ENCODE measurements around the gene PNLIP.

PNLIP gene

DNA sequence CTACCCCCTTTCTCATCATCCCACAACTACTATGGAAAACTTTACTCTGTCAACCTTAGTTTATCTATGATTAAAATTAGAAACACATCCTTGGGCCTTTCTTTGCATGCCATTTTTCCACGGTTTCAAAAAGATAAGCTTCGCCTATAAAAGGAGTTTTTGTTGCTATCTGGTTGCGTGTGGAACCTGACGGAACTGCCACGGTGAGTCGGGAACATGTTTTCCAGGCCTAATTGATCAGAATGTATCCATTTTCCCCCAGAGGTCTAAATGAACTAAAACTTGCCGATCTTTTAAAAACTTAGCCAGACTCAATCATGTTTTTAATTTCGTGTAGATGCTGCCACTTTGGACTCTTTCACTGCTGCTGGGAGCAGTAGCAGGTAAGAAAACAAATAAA is at the start of gene PNLIP:
Gene PNLIP, plus strand, starts transcription at position 176 of the 400 bp plus-strand sequence. Its CDS starts 162 bp downstream, at position 338.
- no peak for DNase-seq

DNA sequence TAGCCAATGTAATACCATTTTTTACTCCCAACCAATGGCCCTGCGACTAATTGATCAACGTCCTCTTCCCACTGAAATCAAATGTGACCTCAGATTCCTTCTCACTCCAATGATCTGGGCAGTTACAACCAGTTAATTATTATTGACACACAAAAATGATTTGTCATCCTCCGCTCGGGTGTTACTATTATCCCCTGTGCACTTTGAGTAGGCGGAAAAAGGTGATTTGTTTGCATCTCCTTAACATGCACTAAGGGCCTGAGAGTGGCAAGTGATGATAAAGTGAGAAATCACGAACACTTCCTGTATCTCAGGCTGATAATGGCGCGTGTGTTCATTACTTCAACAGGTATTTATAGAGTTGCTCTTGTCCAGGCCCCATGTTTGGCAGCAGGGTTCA is 40.9 kb upstream of the PNLIP start:
- DNase-seq: no peak

DNA sequence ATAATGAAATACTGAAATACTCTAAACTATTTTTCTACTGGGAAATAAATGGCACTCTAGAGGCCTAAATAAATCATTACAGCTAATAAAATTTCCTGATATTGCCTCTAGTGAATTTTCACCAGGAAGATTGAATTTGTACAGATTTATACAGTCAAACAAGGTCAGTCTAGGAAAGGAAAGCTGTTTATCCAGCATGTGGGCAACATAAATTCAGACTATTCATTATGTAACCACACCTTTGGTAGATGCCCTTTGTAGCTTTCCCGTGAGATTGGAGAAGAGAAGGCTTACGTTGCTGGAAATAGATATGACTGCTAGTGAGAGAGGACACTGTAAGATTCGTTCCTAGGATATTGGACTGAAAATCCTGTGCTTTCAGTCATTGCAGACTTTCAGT is 35.2 kb upstream of the PNLIP start:
- DNase-seq: no peak

DNA sequence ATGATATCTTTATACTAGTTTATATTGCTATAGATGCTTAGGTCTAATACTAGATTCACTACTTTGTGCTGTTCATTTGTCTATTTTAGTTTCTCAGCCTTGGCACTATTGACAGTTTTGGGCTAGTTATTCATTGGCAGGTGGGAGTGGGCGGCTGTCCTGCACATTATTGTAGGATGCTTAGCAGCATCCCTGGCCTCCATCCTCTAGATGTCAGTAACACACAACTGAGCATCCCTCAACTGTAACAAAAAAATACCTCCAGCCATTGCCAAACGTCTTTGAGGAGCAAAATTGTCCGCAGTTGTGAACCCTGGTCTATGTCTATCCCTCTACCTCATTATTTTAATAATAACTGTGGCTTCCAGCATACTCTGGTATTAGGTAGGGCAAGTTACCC is 34.4 kb upstream of the PNLIP start:
- no peak for DNase-seq

DNA sequence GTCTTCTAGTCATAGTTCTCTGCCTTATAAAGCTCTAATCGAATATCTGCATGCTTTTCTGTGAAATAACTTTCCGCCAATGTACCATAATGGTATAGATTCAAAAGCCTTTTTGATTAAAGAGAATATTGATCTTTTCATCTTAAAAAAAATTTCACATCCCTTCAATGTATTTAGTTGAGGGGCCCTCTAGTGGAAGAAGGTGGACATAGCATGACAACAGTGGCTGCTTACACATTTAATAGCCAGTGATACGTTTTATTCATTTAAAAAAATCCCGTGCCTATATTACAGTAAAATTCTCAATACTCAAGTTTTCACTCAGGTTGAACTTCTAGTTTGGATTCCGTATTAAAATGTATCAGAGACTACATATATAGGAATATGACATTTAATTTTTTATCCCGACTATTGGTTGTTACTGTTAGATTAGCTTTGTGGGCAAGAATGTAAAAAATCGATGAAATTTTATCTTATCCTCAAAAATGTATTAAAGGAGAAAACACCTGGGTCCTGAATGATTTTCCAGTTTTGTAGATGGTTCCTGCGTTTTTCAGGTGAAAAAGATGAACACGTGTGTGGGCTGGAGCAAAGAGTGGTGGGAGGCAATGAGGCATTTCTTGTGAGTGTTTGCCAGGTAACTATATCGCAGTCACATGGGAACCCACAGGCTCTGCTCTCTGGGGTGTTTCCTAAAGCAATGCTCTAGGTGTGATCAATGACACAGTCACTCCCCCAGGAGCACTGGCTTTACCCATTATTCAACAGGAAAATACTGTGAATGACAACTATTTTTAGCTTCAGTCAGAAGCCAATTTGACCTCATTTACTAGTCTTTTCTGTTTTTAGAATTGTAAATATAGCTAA is 24.1 kb upstream of the PNLIP start:
- DNase-seq: no peak

DNA sequence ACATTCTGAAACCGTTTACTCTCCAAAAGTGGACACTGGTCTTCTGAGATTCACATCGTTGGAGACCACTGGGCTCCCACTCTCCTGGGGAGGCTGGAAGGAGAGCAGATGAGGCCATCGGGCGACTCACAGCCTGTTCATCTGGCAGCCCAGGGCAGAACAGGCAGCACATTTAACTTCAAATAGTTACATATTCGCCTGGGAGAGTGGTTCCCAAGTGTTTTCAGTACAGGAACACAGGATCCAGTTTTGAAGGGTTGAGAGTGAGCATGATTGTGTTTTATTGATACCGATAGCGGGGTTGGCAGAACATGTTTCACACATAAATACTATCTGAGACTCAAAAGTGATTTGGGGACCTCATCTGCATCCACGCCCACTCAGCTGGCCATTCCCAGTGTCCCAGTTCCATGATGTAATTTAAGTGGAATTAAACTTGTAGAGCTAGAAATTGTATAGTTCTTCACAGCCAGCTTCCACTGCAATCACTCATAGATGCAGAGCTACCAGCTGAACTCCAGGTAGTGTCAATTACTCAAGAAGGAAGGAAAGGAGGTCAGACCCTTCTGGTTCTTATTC is 22.8 kb upstream of the PNLIP start:
- DNase-seq: no peak

DNA sequence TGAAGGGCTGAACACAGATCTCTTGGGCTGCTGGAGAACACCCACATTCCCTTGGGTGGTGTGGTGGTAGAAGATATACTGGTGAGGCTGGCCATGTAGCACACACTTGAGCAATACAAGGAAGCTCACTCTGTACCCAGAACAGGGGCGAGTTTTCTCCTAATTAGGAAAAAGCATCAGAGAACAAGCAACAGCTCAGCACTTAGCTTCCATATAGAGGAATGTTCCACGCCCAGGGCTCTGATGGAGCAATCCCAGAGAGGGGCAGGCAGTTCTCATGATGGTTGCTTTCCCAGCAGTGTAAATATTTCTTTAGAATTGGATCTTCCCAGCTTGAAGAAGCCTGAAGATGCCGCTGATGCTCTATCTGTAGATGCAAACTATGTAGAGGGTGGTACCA is 21.0 kb upstream of the PNLIP start:
- DNase-seq: no peak

DNA sequence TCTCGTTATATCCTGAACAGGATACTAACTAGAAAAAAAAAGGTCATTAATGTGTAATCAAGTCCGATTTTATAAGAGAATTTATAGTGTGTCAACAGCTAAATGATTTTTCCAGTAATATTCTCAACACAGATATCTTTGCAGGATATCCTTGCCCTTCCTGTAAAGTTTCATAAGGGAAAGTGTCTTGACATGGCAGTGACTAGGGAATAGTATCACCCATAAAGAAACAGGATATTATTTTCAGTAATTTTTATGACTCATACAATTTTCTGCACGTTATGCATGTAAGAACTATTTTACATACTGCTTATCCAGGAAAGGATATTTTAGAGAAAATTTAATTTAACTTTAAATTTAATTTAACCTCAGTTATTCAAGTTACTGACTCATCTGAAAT is 19.5 kb upstream of the PNLIP start:
- no peak for DNase-seq

DNA sequence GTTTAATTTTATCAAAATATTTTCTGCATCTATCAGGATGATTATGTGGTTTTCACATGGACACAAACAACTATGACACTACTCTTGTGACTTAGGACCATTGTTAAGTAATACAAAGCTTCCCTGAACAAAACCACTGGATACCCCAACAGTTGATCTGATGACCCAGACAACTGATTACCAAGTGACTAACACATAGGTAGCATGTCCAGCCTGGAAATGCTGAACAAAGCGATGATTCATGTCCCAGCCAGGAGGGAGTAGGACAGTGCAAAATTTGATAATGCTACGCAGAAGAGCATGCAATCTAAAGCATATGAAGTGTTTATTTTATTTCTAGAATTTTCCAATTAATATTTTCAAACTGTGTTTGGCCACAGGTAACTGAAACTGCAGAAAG is 8.9 kb upstream of the PNLIP start:
- DNase-seq: no peak

DNA sequence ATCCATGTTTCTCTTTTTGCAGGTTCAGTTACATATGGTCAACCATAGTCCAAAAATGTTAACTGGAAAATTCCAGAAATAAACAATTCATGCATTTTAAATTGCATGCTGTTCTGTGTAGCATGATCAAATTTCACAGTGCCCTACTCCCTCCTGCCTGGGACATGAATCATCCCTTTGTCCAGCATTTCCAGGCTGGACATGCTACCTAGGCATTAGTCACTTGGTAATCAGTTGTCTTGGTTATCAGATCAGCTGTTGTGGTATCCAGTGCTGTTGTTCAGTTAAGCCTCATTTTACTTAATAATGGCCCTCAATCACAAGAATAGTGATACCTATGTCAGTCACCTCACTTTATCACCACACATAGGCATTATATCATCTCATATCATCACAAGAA is 7.3 kb upstream of the PNLIP start:
- DNase-seq: no peak

DNA sequence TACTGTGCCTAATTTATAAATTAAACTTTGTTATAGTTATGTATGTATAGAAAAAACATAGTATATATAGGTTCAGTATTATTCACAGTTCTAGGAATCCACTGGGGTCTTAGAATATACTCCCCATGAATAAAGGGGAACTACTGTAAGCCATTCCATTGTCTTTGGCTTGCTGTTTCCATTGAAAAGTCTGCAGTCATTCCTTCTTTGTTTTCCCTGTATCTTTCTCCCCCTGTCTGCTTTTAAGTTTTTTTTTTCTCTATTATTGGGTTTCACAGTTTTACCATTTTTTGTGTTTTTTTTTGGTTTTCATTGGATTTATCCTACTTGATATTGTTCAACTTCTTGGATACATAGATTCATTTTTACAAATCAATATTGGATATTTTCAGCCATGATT is 6.7 kb upstream of the PNLIP start:
- no peak for DNase-seq

DNA sequence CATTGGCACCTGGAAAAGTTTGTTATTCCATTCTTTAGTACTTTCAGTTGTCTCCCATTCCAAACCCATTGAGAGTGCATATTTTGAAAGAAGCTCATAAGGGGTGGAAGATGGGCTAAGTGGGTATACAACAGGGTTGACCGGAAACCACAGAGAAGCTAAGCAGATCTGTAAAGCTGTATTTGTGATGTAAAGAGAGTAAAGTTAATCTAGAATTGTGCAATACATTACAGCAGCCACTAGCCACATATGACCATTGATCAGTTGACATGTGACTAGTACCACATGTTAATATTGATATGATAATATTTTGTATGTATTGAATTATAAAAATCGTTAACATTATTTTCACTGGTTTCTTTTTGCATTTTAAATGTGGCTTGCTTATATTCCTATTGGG is 4.9 kb upstream of the PNLIP start:
- no peak for DNase-seq

DNA sequence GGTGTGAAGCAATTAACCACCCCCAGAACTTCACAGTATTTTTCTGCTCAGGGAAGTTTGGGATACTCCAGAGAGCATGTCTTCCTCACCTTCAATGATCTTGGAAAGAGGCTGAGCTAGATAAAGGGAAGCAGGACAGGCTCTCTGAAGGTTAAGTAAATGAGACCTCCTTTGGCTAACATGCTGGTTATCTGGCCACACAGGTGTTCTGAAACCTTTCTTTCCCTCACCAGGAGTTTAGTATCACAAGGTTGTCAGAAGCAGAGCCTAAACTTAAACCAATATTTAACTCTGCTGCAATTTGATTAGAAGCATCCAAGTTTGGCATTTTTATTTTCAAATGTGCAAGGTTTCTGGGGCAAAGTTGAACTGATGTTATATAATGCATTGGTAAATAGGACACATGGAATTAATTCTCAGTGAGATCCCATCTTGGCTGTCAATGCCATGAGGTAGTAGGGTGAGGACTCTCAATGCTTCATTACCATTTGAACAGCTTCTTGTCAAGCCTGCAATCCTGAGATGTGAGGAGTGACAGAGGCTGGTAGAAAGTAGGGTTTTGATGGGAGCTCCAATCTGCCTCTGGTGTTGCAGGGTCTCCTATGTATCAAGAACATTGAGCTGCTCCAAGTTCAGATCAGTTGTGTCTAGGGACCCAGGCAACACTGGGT is 3.6 kb upstream of the PNLIP start:
- DNase-seq: no peak

DNA sequence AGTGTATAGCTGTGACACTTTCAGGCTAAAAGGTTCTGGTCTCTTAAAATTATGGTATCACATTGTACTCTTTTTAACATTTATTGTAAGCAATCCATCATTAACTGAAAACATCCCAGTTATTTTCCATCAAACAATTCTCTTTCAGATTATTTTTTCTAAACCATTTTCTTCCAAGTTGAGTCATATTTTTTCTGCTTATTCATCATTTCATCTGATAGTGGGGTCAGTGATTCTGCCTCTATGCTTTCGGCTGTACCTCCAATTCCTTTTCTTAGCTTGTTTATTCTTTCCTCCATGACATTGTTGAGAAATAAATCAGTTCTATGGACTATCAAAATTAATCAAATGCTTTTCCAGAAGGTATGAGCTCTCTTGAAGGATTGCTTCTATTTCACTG is 609 bp upstream of the PNLIP start:
- no peak for DNase-seq

DNA sequence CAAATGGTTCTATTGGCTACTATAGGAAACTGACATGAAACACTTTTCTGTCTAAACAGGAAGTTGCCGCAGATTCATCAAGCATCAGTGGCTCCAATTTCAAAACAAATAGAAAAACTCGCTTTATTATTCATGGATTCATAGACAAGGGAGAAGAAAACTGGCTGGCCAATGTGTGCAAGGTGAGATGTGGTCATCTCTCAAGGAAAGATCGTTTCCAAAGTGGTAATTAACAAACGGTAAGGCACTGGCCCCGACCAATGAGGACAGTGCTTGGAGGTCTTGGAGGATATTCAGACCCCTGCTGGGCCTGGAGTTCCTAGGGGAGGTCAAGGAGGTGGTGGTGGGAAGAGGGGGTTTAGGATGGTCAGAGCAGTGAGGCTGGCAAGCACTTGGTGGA is 2.6 kb downstream of the PNLIP start:
- DNase-seq: no peak

DNA sequence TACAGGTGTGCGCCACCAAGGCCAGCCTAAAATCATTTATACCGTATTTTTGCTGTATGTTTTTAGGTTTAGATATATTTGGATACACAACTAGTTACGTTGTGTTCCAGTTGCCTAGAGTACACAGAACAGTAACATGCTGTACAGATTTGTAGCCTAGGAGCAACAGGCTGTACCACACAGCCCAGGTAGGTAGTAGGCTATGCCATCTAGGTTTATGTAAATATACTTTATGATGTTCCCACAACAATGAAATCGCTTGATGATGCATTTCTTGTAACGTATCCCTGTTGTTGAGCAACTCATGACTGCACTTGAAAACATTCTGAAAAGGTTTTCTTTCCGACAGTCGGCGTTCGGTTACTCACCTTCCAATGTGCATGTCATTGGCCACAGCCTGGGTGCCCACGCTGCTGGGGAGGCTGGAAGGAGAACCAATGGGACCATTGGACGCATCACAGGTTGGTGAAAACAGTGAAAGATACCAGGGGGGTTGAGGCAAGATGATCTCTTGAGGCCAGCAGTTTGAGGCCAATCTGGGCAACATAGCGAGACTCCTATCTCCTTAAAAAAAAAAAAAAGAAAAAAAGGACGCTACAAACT is 7.7 kb downstream of the PNLIP start:
- no peak for DNase-seq

DNA sequence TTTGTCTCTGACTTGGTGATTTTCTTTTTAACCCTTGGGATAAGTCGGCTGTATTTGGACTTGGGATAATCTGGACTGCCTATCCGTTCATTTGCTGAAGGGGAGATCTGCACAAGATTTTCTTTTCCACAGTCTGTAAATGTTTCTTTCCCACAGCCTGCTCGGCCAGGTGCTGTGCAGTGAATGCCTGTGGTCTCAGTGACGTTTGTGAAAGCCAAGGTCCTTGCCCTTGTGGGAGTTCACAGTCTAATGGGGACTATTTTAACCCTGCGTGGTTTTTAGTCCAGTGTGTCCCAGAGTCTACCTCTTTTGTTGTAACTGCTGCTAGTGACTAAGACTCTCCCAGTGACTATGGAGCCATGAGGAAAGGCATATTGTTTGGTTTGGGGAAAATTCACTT is 8.9 kb downstream of the PNLIP start:
- no peak for DNase-seq

DNA sequence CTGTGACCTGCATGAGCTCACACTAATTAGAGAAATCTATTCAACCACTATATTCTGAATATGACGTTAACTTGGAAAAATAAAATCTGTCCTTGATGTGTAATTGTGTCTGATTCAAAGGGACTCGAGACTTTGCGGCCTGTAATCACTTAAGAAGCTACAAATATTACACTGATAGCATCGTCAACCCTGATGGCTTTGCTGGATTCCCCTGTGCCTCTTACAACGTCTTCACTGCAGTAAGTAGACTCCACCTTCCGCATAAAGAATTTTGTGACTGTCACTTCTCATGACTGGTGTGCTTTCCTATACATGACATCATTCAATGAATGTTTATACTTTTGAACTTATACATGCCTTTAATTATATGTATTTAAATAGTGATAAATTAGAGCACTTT is 10.1 kb downstream of the PNLIP start:
- no peak for DNase-seq

DNA sequence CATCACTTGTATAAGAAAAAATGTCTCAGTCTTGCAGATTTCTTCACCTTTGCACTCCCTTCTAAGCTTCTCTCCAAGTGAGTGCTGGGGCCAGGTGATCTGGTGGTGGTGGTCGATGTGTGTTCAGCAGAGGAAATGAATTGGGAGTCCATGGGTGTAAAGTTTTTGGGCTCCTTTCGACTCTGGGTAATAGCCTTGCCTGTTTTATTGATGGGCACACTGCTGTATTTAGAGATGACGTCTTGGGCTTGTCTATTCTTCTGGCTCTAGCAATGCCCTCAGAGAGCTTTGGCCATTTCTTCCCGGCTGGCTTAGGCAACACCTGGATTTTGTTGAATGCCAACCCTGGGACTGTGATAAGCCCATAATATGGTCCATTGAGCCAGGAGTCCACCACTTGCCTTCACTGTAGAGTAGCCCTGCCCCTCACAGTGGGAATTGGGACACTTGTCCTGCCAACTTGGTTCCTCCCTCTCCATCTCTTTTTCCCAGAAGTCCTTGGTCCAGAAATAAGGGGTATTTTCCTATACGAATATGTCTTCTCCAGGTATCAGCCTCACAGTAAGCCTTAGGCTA is 11.7 kb downstream of the PNLIP start:
- no peak for DNase-seq

DNA sequence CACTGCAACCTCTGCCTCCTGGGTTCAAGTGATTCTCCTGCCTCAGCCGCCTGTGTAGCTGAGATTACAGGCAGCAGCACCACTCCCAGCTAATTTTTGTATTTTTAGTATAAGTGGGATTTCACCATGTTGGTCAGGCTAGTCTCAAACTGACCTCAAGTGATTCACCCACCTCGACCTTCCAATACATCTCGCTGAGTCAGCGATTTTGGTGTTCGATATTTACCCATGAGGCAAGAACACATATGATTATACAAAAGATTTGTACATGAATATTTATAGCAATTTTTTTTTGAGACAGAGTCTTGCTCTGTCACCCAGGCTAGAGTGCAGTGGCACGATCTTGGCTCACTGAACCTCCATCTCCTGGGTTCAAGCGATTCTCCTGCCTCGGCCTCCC is 19.8 kb downstream of the PNLIP start:
- DNase-seq: no peak

DNA sequence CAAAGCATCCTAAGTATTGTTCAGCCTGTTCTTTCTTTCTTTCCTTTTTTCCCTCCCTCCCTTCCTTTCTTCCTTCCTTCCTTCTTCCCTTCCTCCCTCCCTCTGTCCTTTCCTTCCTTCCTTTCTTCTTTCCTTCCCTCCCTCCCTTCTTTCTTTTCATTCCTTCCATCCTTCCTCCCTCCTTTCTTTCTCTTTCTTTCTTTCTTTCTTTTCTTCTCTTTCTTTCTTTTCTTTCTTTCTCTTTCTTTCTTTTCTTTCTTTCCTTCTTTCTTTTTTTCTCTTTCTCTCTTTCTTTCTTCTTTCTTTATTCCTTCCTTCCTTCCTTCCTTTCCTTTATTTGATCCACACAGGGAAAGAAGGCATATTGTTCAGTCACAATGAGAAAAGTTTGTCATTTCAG is 21.2 kb downstream of the PNLIP start:
- DNase-seq: no peak

DNA sequence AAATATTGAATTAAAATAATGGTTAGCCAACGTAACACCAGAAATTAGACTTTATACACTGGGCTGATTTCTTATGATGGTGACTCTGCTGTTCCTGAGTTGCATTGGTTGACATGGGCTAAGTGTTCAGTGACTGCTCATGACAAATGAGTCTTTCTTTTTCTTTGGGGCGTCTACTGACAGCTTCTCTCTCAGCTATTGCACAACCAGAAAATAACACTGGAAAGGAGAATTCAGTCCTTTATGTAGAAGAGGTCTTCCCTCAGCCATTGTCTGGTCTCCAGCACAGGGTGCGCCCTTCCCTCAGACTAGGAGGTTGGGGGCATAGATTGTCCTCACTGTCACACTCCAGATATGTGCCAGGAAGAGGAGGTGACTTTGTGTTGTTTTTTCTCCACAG is 21.6 kb downstream of the PNLIP start:
- DNase-seq: no peak

DNA sequence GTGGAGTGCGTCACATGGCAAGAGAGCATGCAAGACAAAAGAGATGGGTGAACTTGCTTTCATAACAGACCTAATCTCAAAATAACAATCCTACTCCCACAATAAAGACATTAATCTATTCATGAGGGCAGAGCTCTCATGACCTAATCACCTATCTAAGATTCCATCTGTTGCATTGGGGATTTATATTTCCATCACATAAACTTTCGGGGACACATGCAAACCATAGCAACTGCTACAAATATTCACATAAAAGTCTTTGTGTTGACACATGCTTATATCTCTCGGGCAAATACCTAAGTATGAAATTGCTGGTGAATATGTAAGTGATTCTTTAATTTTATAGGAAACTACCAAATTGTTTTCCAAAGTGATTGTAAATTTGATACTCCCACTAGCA is 29.1 kb downstream of the PNLIP start:
- DNase-seq: no peak
